HepG2 (cell line): ENCODE results near the gene CASZ1. TPM values are rescaled to one million over a fixed set of nuclear protein-coding genes. Genes with fewer than 3 reads are reported as not detected.
A peak's percentile ranks its signal among the peaks of the same experiment; 100 is the strongest.

Experiments
- ATAC-seq: fragments of 200-7000 bp; cut with Tn5 transposase; 3 replicates; pipeline ENCODE4 v1.9.1; 2020; ENCODE audit warnings: mild to moderate bottlenecking, moderate library complexity
- BruUV-seq: library from RNA; stranded (reverse); fragments of 400-500 nt; replicated peaks from 2 replicates; lab custom pipeline; 2021; lab: Mats Ljungman, UMichigan
- CTCF ChIA-PET: fragments of 300-600 bp; formaldehyde crosslinking; extraction: SDS; loops from one replicate; lab custom pipeline; 2021; ENCODE audit warnings: low total read pairs, inconsistent platforms, low intra/inter-chr PET ratio; lab: Yijun Ruan, JAX
- POLR2A ChIA-PET: fragments of 350-600 bp; sonication (Branson Sonifier 250); formaldehyde crosslinking; loops from one replicate; lab custom pipeline; 2020; ENCODE audit warnings: antibody characterized with exemption, inconsistent platforms; lab: Yijun Ruan, JAX
- DNase-seq: peaks from one replicate; pipeline ENCODE4 v3.0.0-alpha.2; 2015; ENCODE audit warnings: low spot score
- FAIRE-seq: peaks from 3 replicates; lab custom pipeline; 2011; peaks lifted over from hg19 to GRCh38; lab: Jason Lieb, UNC
- H2AFZ ChIP-seq: one replicate; pipeline ENCODE4 v1.6.1; 2011; ENCODE audit warnings: low read length, inconsistent platforms
- H3K27ac ChIP-seq: fragments of 300-600 bp; 3 replicates; pipeline ENCODE4 v1.8.0; 2011; ENCODE audit warnings: mixed run types, mild to moderate bottlenecking, mixed read lengths, low read length, inconsistent platforms; ENCODE audit not compliant: insufficient read depth; ENCODE audit errors: extremely low read length
- H3K27me3 ChIP-seq, 2 experiments: fragments of 200-600 bp in 1 of 2; 2 replicates in 1 of 2; 3 replicates in 1 of 2; pipeline versions ENCODE4 v1.6.0 to v1.8.0; 2011; ENCODE audit warnings: low read length in 2 of 2, mild to moderate bottlenecking in 2 of 2, moderate library complexity in 2 of 2, inconsistent platforms in 1 of 2; ENCODE audit not compliant: insufficient read depth in 2 of 2, control insufficient read depth in 1 of 2
- H3K36me3 ChIP-seq, 2 experiments: fragments of 200-600 bp in 1 of 2; replicated peaks in 1 of 2; 2 replicates in 1 of 2; 3 replicates in 1 of 2; pipeline versions ENCODE4 v1.5.1 to v1.8.0; 2011; ENCODE audit warnings: low read length in 2 of 2, inconsistent platforms in 1 of 2; ENCODE audit not compliant: insufficient read depth in 2 of 2, control insufficient read depth in 1 of 2
- H3K4me1 ChIP-seq: 2 replicates; pipeline ENCODE4 v1.5.1; 2012; ENCODE audit warnings: low read length, inconsistent platforms; ENCODE audit not compliant: insufficient read depth
- H3K4me2 ChIP-seq: 2 replicates; pipeline ENCODE4 v1.6.0; 2011; ENCODE audit warnings: low read depth, low read length, inconsistent platforms
- H3K4me3 ChIP-seq, 3 experiments: fragments of 200-600 bp in 1 of 3; sonication (generic), shearing (Covaris generic) in 1 of 3; replicated peaks in 1 of 3; 2 replicates each; pipeline ENCODE4 v1.5.1; 2011 to 2016; ENCODE audit warnings: low read length in 3 of 3, inconsistent platforms in 2 of 3, low read depth in 2 of 3, mild to moderate bottlenecking in 2 of 3, control low read depth in 1 of 3, mixed read lengths in 1 of 3; ENCODE audit not compliant: insufficient read depth in 1 of 3
- H3K79me2 ChIP-seq: one replicate; pipeline ENCODE4 v1.6.1; 2011; ENCODE audit warnings: low read length, inconsistent platforms; ENCODE audit not compliant: insufficient read depth
- H3K9ac ChIP-seq: 2 replicates; pipeline ENCODE4 v1.6.0; 2011; ENCODE audit warnings: mild to moderate bottlenecking, low read depth, low read length, inconsistent platforms; ENCODE audit not compliant: insufficient read depth
- H3K9me3 ChIP-seq: 2 replicates; pipeline ENCODE4 v1.5.1; 2012; ENCODE audit warnings: mild to moderate bottlenecking, low read length
- H4K20me1 ChIP-seq: 2 replicates; pipeline ENCODE4 v1.6.0; 2011; ENCODE audit warnings: inconsistent platforms, mild to moderate bottlenecking, low read length, moderate library complexity; ENCODE audit not compliant: insufficient read depth
- CBX2 ChIP-seq, 2 experiments: fragments of 200-600 bp in 1 of 2; sonication (generic); formaldehyde crosslinking in 1 of 2; IDR thresholded peaks; 2 replicates each; pipeline versions ENCODE4 v1.7.0 to v1.8.1; 2018 to 2022; ENCODE audit warnings: low read depth in 2 of 2, low read length in 1 of 2, mild to moderate bottlenecking in 1 of 2, missing genetic modification reagents in 1 of 2
- GZF1 ChIP-seq: sonication (generic); formaldehyde crosslinking; IDR thresholded peaks from 2 replicates; pipeline ENCODE4 v1.5.1; 2020; ENCODE audit warnings: mild to moderate bottlenecking, missing genetic modification reagents
- KLF15 ChIP-seq: sonication (generic); formaldehyde crosslinking; IDR thresholded peaks from 2 replicates; pipeline ENCODE4 v1.8.1; 2023; ENCODE audit warnings: borderline replicate concordance, mild to moderate bottlenecking, inconsistent platforms, missing genetic modification reagents, mixed read lengths
- LCORL ChIP-seq, 2 experiments: fragments of 450-650 bp in 1 of 2; sonication (generic) in 1 of 2; formaldehyde crosslinking in 1 of 2; IDR thresholded peaks; 2 replicates each; pipeline versions ENCODE4 v1.5.0 to v1.6.1; 2017 to 2020; ENCODE audit warnings: antibody characterized with exemption in 1 of 2, missing genetic modification reagents in 1 of 2
- NFIC ChIP-seq: IDR thresholded peaks from 2 replicates; pipeline ENCODE4 v1.6.1; 2012; ENCODE audit warnings: mild to moderate bottlenecking, low read length, inconsistent platforms
- RXRA ChIP-seq: sonication (generic); formaldehyde crosslinking; IDR thresholded peaks from 2 replicates; pipeline ENCODE4 v1.5.1; 2020; ENCODE audit warnings: missing genetic modification reagents
- SPEN ChIP-seq: sonication (generic); formaldehyde crosslinking; IDR thresholded peaks from 2 replicates; pipeline ENCODE4 v1.5.1; 2020; ENCODE audit warnings: low read depth, mild to moderate bottlenecking, missing genetic modification reagents
- TBX2 ChIP-seq: sonication (generic); formaldehyde crosslinking; IDR thresholded peaks from 2 replicates; pipeline ENCODE4 v1.5.0; 2020; ENCODE audit warnings: missing genetic modification reagents, mild to moderate bottlenecking, borderline replicate concordance
- ZBTB44 ChIP-seq: sonication (generic); formaldehyde crosslinking; IDR thresholded peaks from 2 replicates; pipeline ENCODE4 v1.4.0; 2020; ENCODE audit warnings: missing genetic modification reagents
- ZFP90 ChIP-seq: sonication (generic); formaldehyde crosslinking; IDR thresholded peaks from 2 replicates; pipeline ENCODE4 v1.8.0; 2022; ENCODE audit warnings: missing genetic modification reagents, mild to moderate bottlenecking, inconsistent platforms, borderline replicate concordance
- ZNF484 ChIP-seq: sonication (generic); formaldehyde crosslinking; IDR thresholded peaks from 2 replicates; pipeline ENCODE4 v1.5.1; 2020; ENCODE audit warnings: mild to moderate bottlenecking, low read depth, missing genetic modification reagents, borderline replicate concordance
- ZNF549 ChIP-seq: sonication (generic); formaldehyde crosslinking; IDR thresholded peaks from 2 replicates; pipeline ENCODE4 v1.5.0; 2020; ENCODE audit warnings: missing genetic modification reagents
- ZNF556 ChIP-seq: sonication (generic); formaldehyde crosslinking; IDR thresholded peaks from 2 replicates; pipeline ENCODE4 v1.4.0; 2020; ENCODE audit warnings: mild to moderate bottlenecking, missing genetic modification reagents, borderline replicate concordance
- ZNF652 ChIP-seq: IDR thresholded peaks from 2 replicates; pipeline ENCODE4 v1.6.1; 2016; ENCODE audit warnings: low read depth, borderline replicate concordance
- WGBS: methylation state at CpG from one replicate; pipeline ENCODE4 v1.1.6; 2017; ENCODE audit warnings: low lambda C conversion rate; 5-methylcytosine and 5-hydroxymethylcytosine counted together
- in situ Hi-C: cut with HindIII; loops from 2 replicates; pipeline ENCODE4 v1.10.0; 2017; ENCODE audit warnings: low pct_unique_long_range_greater_than_20kb; ENCODE audit not compliant: extremely low pct_ligation_motif_present
- intact Hi-C: fragments of 100-400 bp; cut with micrococcal nuclease; formaldehyde crosslinking; loops from one replicate; pipeline ENCODE4 v1.10.0; 2022; ENCODE audit not compliant: unreplicated experiment
- polyA plus RNA-seq, 8 experiments: library from polyadenylated mRNA; depleted of rRNA in 3 of 8; stranded (reverse) in 7 of 8; unstranded in 1 of 8; fragments of >200 nt; fragmentation: Illumina TruSeq in 4 of 8; extraction: Trizol in 4 of 8; gene quantifications; 2 replicates each; pipeline versions ENCODE4 v1.2.1 to v1.2.3, GENCODE V29; 2011 to 2016; ENCODE audit warnings: low read depth in 4 of 8, missing spikeins in 1 of 8, mixed read lengths in 1 of 8; ENCODE audit not compliant: insufficient read depth in 1 of 8
- total RNA-seq, 5 experiments: library from RNA; depleted of rRNA; stranded (reverse); fragments of >200 nt; fragmentation: Illumina TruSeq; extraction: Trizol; gene quantifications; 2 replicates each; pipeline ENCODE4 v1.2.3, GENCODE V29; 2016; ENCODE audit warnings: low read depth in 1 of 5

Gene CASZ1
- total and polyA plus RNA-seq, 2 of the 13 experiments (the other 11 are each of a cell fraction or from before 2014, with no cell fraction given), result 1.9 to 3.7 TPM

DNA sequence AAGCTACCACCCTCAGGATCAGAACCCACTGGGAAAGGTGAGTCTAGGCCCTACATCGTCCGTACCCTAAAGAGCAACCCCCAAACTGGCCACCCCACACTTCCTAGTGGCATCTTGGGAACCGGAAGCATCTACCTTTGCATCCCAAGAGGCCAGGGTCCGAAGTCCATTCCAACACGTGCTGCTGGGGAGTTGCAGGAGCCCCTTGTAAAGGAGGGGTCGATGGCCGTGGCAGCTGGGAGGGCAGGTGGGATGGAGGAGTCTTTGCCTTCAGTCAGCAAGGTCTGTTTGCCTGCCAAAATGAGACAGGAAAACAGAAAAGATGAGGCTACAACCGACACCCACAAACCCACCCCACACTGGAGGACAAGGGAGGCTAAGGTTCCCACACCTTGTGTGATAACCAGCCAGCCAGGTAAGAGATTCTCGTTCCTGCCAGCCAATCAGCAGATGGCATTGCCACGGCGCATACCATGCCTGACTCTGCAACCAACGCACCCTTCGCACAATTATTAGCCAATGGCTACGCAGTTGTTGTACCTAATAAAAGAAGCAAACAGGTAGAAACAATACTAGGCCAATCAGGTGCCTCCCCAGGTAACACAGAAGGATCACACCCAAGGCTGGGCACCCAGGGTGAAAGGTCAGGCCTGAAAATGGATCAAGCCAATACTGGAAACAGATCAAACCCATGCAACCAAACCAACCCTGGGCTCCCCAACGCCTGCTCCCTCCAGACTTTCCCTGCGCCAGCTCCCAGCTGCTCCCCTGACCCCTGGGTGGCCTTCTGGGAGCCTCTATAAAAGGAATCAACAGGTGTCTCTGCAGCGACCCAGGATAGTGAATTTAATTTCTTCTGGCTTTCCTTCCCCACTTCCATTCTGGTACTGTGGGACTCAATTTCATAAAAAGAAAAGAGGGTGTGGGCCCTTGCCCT is 35.6 kb downstream of the CASZ1 start:
- in situ Hi-C loops, result no loop called here
- intact Hi-C loops, result no loop called here
- FAIRE-seq (no peak), ATAC-seq (no peak), DNase-seq (no peak)
- Histone ChIP-seq H3K36me3 (no peaks in the 10 kb centered on the region), H3K27ac (no peak overlapping the region), H3K9me3 (no peaks in the 10 kb centered on the region), H2AFZ (no peak overlapping the region), H3K4me3 (no peak overlapping the region), H3K4me1 (peaks cover 35% of the 10 kb centered on the region), H4K20me1 (no peaks in the 10 kb centered on the region), H3K27me3 (peaks cover 1 to 64% of the 10 kb centered on the region in 2 experiments; a peak in 3 of 5 replicates), H3K79me2 (no peaks in the 10 kb centered on the region), H3K9ac (no peak overlapping the region), H3K4me2 (peak overlapping the region; percentile 41)
- TF ChIP-seq ZNF556 (CRISPR knock-in tag), result no peak
- no peak for TF ChIP-seq ZFP90 (CRISPR knock-in tag)
- no peak for TF ChIP-seq ZNF652 (CRISPR knock-in tag)
- CTCF ChIA-PET, result no interaction called here
- 54% methylated on average over 16 of the region's 17 CpGs for WGBS
- BruUV-seq, result no TSS peak
- POLR2A ChIA-PET, result no interaction called here

- Histone ChIP-seq H3K9ac (no peak overlapping the region), H3K9me3 (no peaks in the 10 kb centered on the region), H3K4me3 (peak overlapping the region in 1 of 3 experiments; percentile 5; a peak in 2 of 6 replicates), H4K20me1 (no peaks in the 10 kb centered on the region), H3K27ac (no peak overlapping the region), H3K36me3 (no peaks in the 10 kb centered on the region), H3K79me2 (no peaks in the 10 kb centered on the region), H3K4me2 (peak overlapping the region; percentile 55), H3K27me3 (peaks cover 4 to 70% of the 10 kb centered on the region in 2 experiments; a peak in 4 of 5 replicates), H3K4me1 (peaks cover 35% of the 10 kb centered on the region), H2AFZ (no peak overlapping the region)
- 42% methylated on average over 5 of the region's 15 CpGs for WGBS
- in situ Hi-C loops, result no loop called here
- DNase-seq (peak; percentile 38), ATAC-seq (peak; percentile 62), FAIRE-seq (no peak)
- CTCF ChIA-PET, result no interaction called here
- POLR2A ChIA-PET, result no interaction called here
- intact Hi-C loops, result no loop called here
- no TSS peak for BruUV-seq
- TF ChIP-seq ZBTB44 (CRISPR knock-in tag) (no peak), ZNF549 (CRISPR knock-in tag) (0 out of 2 replicates have a peak, but pooled peaks have one; percentile 48), LCORL (IDR thresholded peaks at IDR 0.05) (no peak), LCORL (CRISPR knock-in tag; IDR thresholded peaks at IDR 0.05) (peak; percentile 31; the same call in 1 of the 2 replicates), SPEN (no peak), NFIC (no peak), KLF15 (CRISPR knock-in tag) (no peak), ZNF484 (CRISPR knock-in tag) (no peak), TBX2 (0 out of 2 replicates have a peak, but pooled peaks have one; percentile 20), RXRA (CRISPR knock-in tag) (peak; percentile 23; the same call in 1 of the 2 replicates), CBX2 (IDR thresholded peaks at IDR 0.05; ENCODE audit: low read depth, low read length) (no peak), CBX2 (CRISPR knock-in tag; IDR thresholded peaks at IDR 0.05; ENCODE audit: low read depth) (no peak), GZF1 (no peak)
These were observed 36.8 kb downstream of the CASZ1 start for GRCh38 chr1:10759413-10760200.
